DND-41 (cell line): ENCODE data around the gene FMN1.

Experiments
- ATAC-seq: fragments of 200-7000 bp; cut with Tn5 transposase; 3 replicates; pipeline ENCODE4 v1.9.1; 2021; ENCODE audit warnings: low read depth; ENCODE audit not compliant: insufficient read depth
- DNase-seq: peaks from one replicate; pipeline ENCODE4 v3.0.0-alpha.2; 2020
- H2AFZ ChIP-seq: 2 replicates; pipeline ENCODE4 v1.6.0; 2012; ENCODE audit warnings: low read depth, low read length
- H3K27ac ChIP-seq: 2 replicates; pipeline ENCODE4 v1.5.1; 2012; ENCODE audit warnings: low read length, inconsistent platforms
- H3K27me3 ChIP-seq: fragments of 200-600 bp; sonication (generic); 2 replicates; pipeline ENCODE4 v1.6.0; 2012; ENCODE audit warnings: low read length, mild to moderate bottlenecking, inconsistent platforms; ENCODE audit not compliant: insufficient read depth, poor library complexity
- H3K36me3 ChIP-seq: 2 replicates; pipeline ENCODE4 v1.5.1; 2012; ENCODE audit warnings: low read length, inconsistent platforms; ENCODE audit not compliant: insufficient read depth
- H3K4me1 ChIP-seq: 2 replicates; pipeline ENCODE4 v1.5.1; 2012; ENCODE audit warnings: mild to moderate bottlenecking, low read length; ENCODE audit not compliant: insufficient read depth
- H3K4me2 ChIP-seq: 2 replicates; pipeline ENCODE4 v1.6.0; 2012; ENCODE audit warnings: mild to moderate bottlenecking, moderate library complexity, low read length, inconsistent platforms; ENCODE audit not compliant: insufficient read depth
- H3K4me3 ChIP-seq, 2 experiments: fragments of 200-600 bp in 1 of 2; shearing (Covaris generic) in 1 of 2; 2 replicates each; pipeline ENCODE4 v1.5.1; 2012 to 2016; ENCODE audit warnings: inconsistent platforms in 2 of 2, low read length in 2 of 2, mild to moderate bottlenecking in 2 of 2, low read depth in 1 of 2, moderate library complexity in 1 of 2
- H3K79me2 ChIP-seq: 2 replicates; pipeline ENCODE4 v1.6.0; 2012; ENCODE audit warnings: low read length, inconsistent platforms; ENCODE audit not compliant: insufficient read depth
- H3K9ac ChIP-seq: 2 replicates; pipeline ENCODE4 v1.6.0; 2012; ENCODE audit warnings: low read depth, mild to moderate bottlenecking, inconsistent platforms, low read length, moderate library complexity
- H3K9me3 ChIP-seq: 2 replicates; pipeline ENCODE4 v1.5.1; 2012; ENCODE audit warnings: low read length, moderate library complexity, mild to moderate bottlenecking, inconsistent platforms; ENCODE audit not compliant: insufficient read depth, severe bottlenecking
- H4K20me1 ChIP-seq: 2 replicates; pipeline ENCODE4 v1.6.0; 2012; ENCODE audit warnings: low read length; ENCODE audit not compliant: insufficient read depth
- EZH2 ChIP-seq: IDR thresholded peaks from 3 replicates; pipeline ENCODE4 v1.6.1; 2012; ENCODE audit warnings: borderline replicate concordance, low read depth, mild to moderate bottlenecking, moderate library complexity, low read length, inconsistent platforms; ENCODE audit not compliant: severe bottlenecking
- TF ChIP-seq, protein P1 (sequence below): IDR thresholded peaks from 2 replicates; pipeline ENCODE4 v1.5.1; 2012; ENCODE audit warnings: borderline replicate concordance, low read length, moderate library complexity, mild to moderate bottlenecking; ENCODE audit not compliant: poor library complexity, severe bottlenecking; ENCODE audit errors: extremely low read depth

Gene FMN1

DNA sequence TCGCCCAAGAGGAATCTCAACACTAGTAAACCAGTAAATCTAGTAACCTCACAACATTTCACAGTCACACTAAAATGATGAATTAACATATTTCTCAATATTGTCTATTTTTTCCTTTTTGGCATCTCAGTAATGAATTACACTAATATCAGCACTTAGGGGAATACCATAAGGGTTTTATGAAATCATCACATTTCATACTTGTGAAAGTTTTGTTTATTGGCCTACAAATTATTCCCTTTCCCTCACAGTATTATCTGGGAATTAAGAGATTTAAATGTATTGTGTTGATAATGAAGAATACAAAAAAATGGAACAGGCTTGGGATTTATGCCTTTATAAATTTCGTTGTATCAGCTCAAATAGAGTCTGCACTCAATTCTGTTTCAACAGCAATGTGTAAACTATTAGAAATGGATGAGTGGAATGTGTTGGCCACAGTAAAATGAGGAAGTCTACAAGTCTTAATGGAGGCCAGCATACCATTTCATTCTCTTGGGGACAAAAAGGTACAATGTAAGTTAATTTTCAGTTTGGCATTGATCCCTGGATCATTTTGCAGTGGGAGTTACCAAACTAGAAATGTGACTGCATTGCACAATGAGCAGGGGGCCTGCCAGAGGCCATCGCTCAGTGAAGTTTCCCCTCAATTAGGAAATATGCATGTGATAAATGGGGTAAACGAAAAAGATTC lies 195.4 kb downstream of the FMN1 start:
- H2AFZ ChIP-seq: no peak overlapping the region
- H3K9ac ChIP-seq: no peak overlapping the region
- TF ChIP-seq, protein P1, sequence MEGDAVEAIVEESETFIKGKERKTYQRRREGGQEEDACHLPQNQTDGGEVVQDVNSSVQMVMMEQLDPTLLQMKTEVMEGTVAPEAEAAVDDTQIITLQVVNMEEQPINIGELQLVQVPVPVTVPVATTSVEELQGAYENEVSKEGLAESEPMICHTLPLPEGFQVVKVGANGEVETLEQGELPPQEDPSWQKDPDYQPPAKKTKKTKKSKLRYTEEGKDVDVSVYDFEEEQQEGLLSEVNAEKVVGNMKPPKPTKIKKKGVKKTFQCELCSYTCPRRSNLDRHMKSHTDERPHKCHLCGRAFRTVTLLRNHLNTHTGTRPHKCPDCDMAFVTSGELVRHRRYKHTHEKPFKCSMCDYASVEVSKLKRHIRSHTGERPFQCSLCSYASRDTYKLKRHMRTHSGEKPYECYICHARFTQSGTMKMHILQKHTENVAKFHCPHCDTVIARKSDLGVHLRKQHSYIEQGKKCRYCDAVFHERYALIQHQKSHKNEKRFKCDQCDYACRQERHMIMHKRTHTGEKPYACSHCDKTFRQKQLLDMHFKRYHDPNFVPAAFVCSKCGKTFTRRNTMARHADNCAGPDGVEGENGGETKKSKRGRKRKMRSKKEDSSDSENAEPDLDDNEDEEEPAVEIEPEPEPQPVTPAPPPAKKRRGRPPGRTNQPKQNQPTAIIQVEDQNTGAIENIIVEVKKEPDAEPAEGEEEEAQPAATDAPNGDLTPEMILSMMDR: no peak
- TF ChIP-seq EZH2: no peak
- H3K27me3 ChIP-seq: no peaks in the 10 kb centered on the region
- no peak overlapping the region for H3K27ac ChIP-seq
- no peaks in the 10 kb centered on the region for H3K36me3 ChIP-seq
- H3K4me2 ChIP-seq: no peak overlapping the region
- H3K79me2 ChIP-seq: no peaks in the 10 kb centered on the region
- H4K20me1 ChIP-seq: no peaks in the 10 kb centered on the region
- ATAC-seq (no peak), DNase-seq (no peak)
- H3K4me3 ChIP-seq: no peak overlapping the region
- H3K4me1 ChIP-seq: no peaks in the 10 kb centered on the region
- no peaks in the 10 kb centered on the region for H3K9me3 ChIP-seq

DNA sequence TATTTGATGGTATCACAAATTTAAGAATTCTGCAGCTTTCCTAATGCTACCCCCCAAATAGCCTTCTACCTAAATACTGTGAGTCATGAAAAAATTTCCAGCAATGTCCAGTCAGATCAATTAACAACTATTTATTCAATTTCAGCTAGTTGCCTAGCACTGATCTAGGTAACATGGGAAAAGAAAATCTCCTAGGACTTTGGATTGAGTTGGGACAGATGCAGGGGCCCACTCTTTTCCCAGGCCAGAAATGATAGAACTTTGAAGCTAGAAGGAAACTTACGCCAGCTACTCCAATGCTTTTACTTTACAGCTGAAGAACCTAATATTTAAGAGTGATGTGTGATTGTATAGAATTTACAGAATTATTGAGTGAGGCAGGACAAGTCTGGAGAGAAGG lies 196.3 kb downstream of the FMN1 start:
- no peaks in the 10 kb centered on the region for H3K4me1 ChIP-seq
- no peak overlapping the region for H3K4me3 ChIP-seq
- H3K27me3 ChIP-seq: no peaks in the 10 kb centered on the region
- TF ChIP-seq, protein P1: no peak
- no peak for TF ChIP-seq EZH2
- DNase-seq (no peak), ATAC-seq (no peak)
- no peaks in the 10 kb centered on the region for H3K9me3 ChIP-seq
- no peak overlapping the region for H2AFZ ChIP-seq
- H3K27ac ChIP-seq: no peak overlapping the region
- H3K79me2 ChIP-seq: no peaks in the 10 kb centered on the region
- H4K20me1 ChIP-seq: no peaks in the 10 kb centered on the region
- no peaks in the 10 kb centered on the region for H3K36me3 ChIP-seq
- H3K9ac ChIP-seq: no peak overlapping the region
- no peak overlapping the region for H3K4me2 ChIP-seq

DNA sequence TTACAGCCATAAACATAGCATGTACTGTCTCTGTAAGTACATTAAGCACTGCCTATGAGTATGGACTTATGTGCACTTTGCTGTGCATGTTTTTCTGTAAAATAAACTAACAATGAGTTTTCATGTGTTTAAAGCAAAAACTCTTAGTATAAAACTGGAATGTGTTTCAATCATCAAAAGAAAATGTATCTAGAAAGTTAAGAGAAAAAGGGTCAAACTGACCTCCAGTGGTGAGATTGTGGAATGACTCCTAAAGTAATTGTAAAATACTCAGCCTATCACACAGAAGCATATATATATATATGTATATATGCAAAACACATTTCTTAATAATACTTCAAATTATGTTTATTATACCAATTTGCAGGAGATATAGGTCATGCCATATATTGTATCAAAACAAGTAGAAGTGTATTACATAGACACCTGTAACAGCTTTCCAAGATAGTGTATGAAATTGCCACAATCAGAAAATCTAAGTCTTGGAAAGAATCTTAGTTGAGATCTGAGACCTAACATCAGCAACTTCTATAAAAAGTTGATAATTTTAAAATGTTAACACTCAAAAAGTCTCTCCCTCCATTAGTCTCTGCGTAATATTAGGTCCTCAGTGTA lies 199.6 kb downstream of the FMN1 start:
- H3K79me2 ChIP-seq: no peaks in the 10 kb centered on the region
- no peaks in the 10 kb centered on the region for H3K27me3 ChIP-seq
- no peak for DNase-seq
- H2AFZ ChIP-seq: no peak overlapping the region
- no peaks in the 10 kb centered on the region for H4K20me1 ChIP-seq
- H3K4me1 ChIP-seq: no peaks in the 10 kb centered on the region
- H3K9me3 ChIP-seq: no peaks in the 10 kb centered on the region
- no peak overlapping the region for H3K4me2 ChIP-seq
- no peak for TF ChIP-seq EZH2
- TF ChIP-seq, protein P1: peak; percentile 57
- H3K4me3 ChIP-seq: no peak overlapping the region
- H3K36me3 ChIP-seq: no peaks in the 10 kb centered on the region
- H3K9ac ChIP-seq: no peak overlapping the region
- no peak overlapping the region for H3K27ac ChIP-seq
- peak; percentile 37; the same call in 1 of the 3 replicates for ATAC-seq
